K562 (cell line): ENCODE results near the gene SLAMF9. TPM values are rescaled to one million over a fixed set of nuclear protein-coding genes. Genes with fewer than 3 reads are reported as not detected.

ENCODE experiments used
- ATAC-seq: fragments of 200-7000 bp; cut with Tn5 transposase; 3 replicates; pipeline ENCODE4 v1.9.1; 2020; ENCODE audit warnings: moderate library complexity
- BruUV-seq: library from RNA; stranded (reverse); fragments of 400-500 nt; replicated peaks from 2 replicates; lab custom pipeline; 2021; lab: Mats Ljungman, UMichigan
- CTCF ChIA-PET: fragments of 300-600 bp; formaldehyde crosslinking; extraction: SDS; loops from one replicate; lab custom pipeline; 2021; ENCODE audit warnings: low intra/inter-chr PET ratio; lab: Yijun Ruan, JAX
- POLR2A ChIA-PET: fragments of 300-600, 350-650 bp; sonication (Branson Sonifier 250); formaldehyde crosslinking; extraction: SDS; loops from one replicate; lab custom pipeline; 2021; ENCODE audit warnings: antibody characterized with exemption, inconsistent platforms; lab: Yijun Ruan, JAX
- DNase-seq, 4 experiments: peaks; one replicate each; pipeline versions ENCODE4 v3.0.0 to v3.0.0-alpha.2; 2011 to 2018; ENCODE audit warnings: low spot score in 3 of 4, mixed read lengths in 3 of 4; ENCODE audit errors: extremely low read depth in 1 of 4
- FAIRE-seq: peaks from 2 replicates; lab custom pipeline; 2011; peaks lifted over from hg19 to GRCh38; lab: Jason Lieb, UNC
- H2AFZ ChIP-seq: 2 replicates; pipeline ENCODE4 v1.6.0; 2011; ENCODE audit warnings: low read depth, low read length, control low read depth, inconsistent platforms
- H3K27ac ChIP-seq: fragments of 200-600 bp; 3 replicates; pipeline ENCODE4 v1.8.0; 2011; ENCODE audit warnings: low read depth, mild to moderate bottlenecking, control low read depth, inconsistent platforms, low read length, moderate library complexity, mixed read lengths; ENCODE audit errors: extremely low read depth
- H3K27me3 ChIP-seq, 2 experiments: fragments of 300-600 bp in 1 of 2; 2 replicates in 1 of 2; 3 replicates in 1 of 2; pipeline versions ENCODE4 v1.6.0 to v1.8.0; 2011; ENCODE audit warnings: inconsistent platforms in 2 of 2, low read length in 2 of 2, mild to moderate bottlenecking in 1 of 2, mixed read lengths in 1 of 2, moderate library complexity in 1 of 2; ENCODE audit not compliant: control insufficient read depth in 2 of 2, insufficient read depth in 2 of 2
- H3K36me3 ChIP-seq: fragments of 300-600 bp; 3 replicates; pipeline ENCODE4 v1.8.0; 2011; ENCODE audit warnings: mild to moderate bottlenecking, low read length, inconsistent platforms; ENCODE audit not compliant: control insufficient read depth, insufficient read depth
- H3K4me1 ChIP-seq, 2 experiments: fragments of 200-600 bp in 1 of 2; replicated peaks in 1 of 2; 2 replicates in 1 of 2; 3 replicates in 1 of 2; pipeline versions ENCODE4 v1.5.1 to v1.8.0; 2011; ENCODE audit warnings: inconsistent platforms in 2 of 2, low read length in 2 of 2, mild to moderate bottlenecking in 1 of 2, mixed read lengths in 1 of 2, moderate library complexity in 1 of 2; ENCODE audit not compliant: control insufficient read depth in 2 of 2, insufficient read depth in 2 of 2
- H3K4me2 ChIP-seq: 2 replicates; pipeline ENCODE4 v1.6.1; 2011; ENCODE audit warnings: low read length, control low read depth, inconsistent platforms, mixed read lengths; ENCODE audit not compliant: insufficient read depth
- H3K4me3 ChIP-seq: fragments of 200-600 bp; sonication (generic), shearing (Covaris generic); 2 replicates; pipeline ENCODE4 v1.5.1; 2016; ENCODE audit warnings: control low read depth, inconsistent platforms
- H3K79me2 ChIP-seq: fragments of 200-600 bp; 3 replicates; pipeline ENCODE4 v1.8.0; 2011; ENCODE audit warnings: low read length, inconsistent platforms; ENCODE audit not compliant: control insufficient read depth, insufficient read depth
- H3K9ac ChIP-seq, 2 experiments: 2 replicates each; pipeline versions ENCODE4 v1.6.0 to v1.6.1; 2011; ENCODE audit warnings: low read depth in 2 of 2, low read length in 2 of 2, control low read depth in 1 of 2, inconsistent platforms in 1 of 2, mild to moderate bottlenecking in 1 of 2, mixed read lengths in 1 of 2; ENCODE audit not compliant: insufficient read depth in 1 of 2
- H3K9me1 ChIP-seq: one replicate; pipeline ENCODE4 v1.6.0; 2011; ENCODE audit warnings: inconsistent platforms, mild to moderate bottlenecking, low read length, moderate library complexity; ENCODE audit not compliant: control insufficient read depth, insufficient read depth
- H3K9me3 ChIP-seq: replicated peaks from 2 replicates; pipeline ENCODE4 v1.5.1; 2011; ENCODE audit warnings: low read depth, low read length, inconsistent platforms; ENCODE audit not compliant: control insufficient read depth, insufficient read depth
- H4K20me1 ChIP-seq: replicated peaks from 2 replicates; pipeline ENCODE4 v1.6.1; 2011; ENCODE audit warnings: low read length, inconsistent platforms, mixed read lengths; ENCODE audit not compliant: control insufficient read depth, insufficient read depth
- BHLHE40 ChIP-seq: IDR thresholded peaks from 2 replicates; pipeline ENCODE4 v1.6.1; 2011; ENCODE audit warnings: low read length, improper control_type of control experiment
- CBFA2T2 ChIP-seq: fragments of 450-650 bp; conservative IDR thresholded peaks from 2 replicates; pipeline ENCODE4 v1.6.1; 2017; ENCODE audit warnings: mild to moderate bottlenecking
- CHCHD3 ChIP-seq: fragments of 250-450 bp; sonication (Bioruptor Pico); IDR thresholded peaks from 2 replicates; pipeline ENCODE4 v2.1.2; 2022; ENCODE audit warnings: mild to moderate bottlenecking
- HDAC2 ChIP-seq: fragments of 450-650 bp; IDR thresholded peaks from 2 replicates; pipeline ENCODE4 v1.6.1; 2016; ENCODE audit warnings: mild to moderate bottlenecking
- KLF16 ChIP-seq: IDR thresholded peaks from 2 replicates; pipeline ENCODE4 v1.6.1; 2016; ENCODE audit warnings: antibody characterized with exemption
- MCM2 ChIP-seq: fragments of 450-650 bp; IDR thresholded peaks from 2 replicates; pipeline ENCODE4 v1.6.1; 2017; ENCODE audit warnings: low read depth, mild to moderate bottlenecking
- MED1 ChIP-seq: sonication (generic); formaldehyde crosslinking; IDR thresholded peaks from 2 replicates; pipeline ENCODE4 v1.8.1; 2023; ENCODE audit warnings: missing genetic modification reagents, borderline replicate concordance
- YY1 ChIP-seq, 3 experiments: IDR thresholded peaks; 2 replicates each; pipeline ENCODE4 v1.6.1; 2011; ENCODE audit warnings: low read length in 2 of 3, mild to moderate bottlenecking in 2 of 3, moderate library complexity in 2 of 3, borderline replicate concordance in 1 of 3, control low read depth in 1 of 3, low read depth in 1 of 3; ENCODE audit not compliant: insufficient read depth in 3 of 3, insufficient replicate concordance in 2 of 3, control insufficient read depth in 1 of 3, insufficient read length in 1 of 3; ENCODE audit errors: extremely low read depth in 1 of 3
- WGBS: fragments of 100-300 bp; shearing (Covaris generic); methylation state at CpG from one replicate; pipeline ENCODE4 v1.1.6; 2016; ENCODE audit warnings: low coverage, mixed read lengths; ENCODE audit not compliant: insufficient coverage; ENCODE audit errors: missing lambda C conversion rate; 5-methylcytosine and 5-hydroxymethylcytosine counted together
- in situ Hi-C: fragments of 300-500 bp; cut with MboI; formaldehyde crosslinking; loops from 4 replicates; pipeline ENCODE4 v1.15.0; 2018; ENCODE audit warnings: inconsistent platforms, mixed read lengths
- intact Hi-C: fragments of 100-400 bp; cut with micrococcal nuclease; formaldehyde crosslinking; loops from 2 replicates; pipeline ENCODE4 v1.14.2; 2022
- polyA plus RNA-seq, 8 experiments: library from polyadenylated mRNA; depleted of rRNA in 4 of 8; stranded (reverse) in 5 of 8; unstranded in 3 of 8; fragments of >200 nt; fragmentation: Nextera tagmentation in 2 of 8; fragmentation: Illumina TruSeq in 1 of 8; extraction: Ambion mirVana in 2 of 8; extraction: Trizol in 1 of 8; gene quantifications; 2 replicates each; pipeline versions ENCODE4 v1.2.1 to v1.2.3, GENCODE V29; 2011 to 2014; ENCODE audit warnings: inconsistent platforms in 1 of 8, missing spikeins in 1 of 8
- total RNA-seq, 7 experiments: library from RNA; depleted of rRNA in 6 of 7; stranded (reverse); fragments of >200 nt in 6 of 7; fragmentation: Illumina TruSeq in 2 of 7; extraction: Trizol in 2 of 7; gene quantifications; 2 replicates each; pipeline versions ENCODE4 v1.2.1 to v1.2.3, GENCODE V29; 2011 to 2021; ENCODE audit warnings: low replicate concordance in 1 of 7
- TF ChIP-seq, protein P1 (sequence below): fragments of 450-650 bp; conservative IDR thresholded peaks from 2 replicates; pipeline ENCODE4 v1.6.1; 2016; ENCODE audit warnings: missing genetic modification characterization, low read depth, mild to moderate bottlenecking, control low read depth, missing compliant biosample characterization
- TF ChIP-seq, protein P2 (sequence below): sonication (generic); formaldehyde crosslinking; IDR thresholded peaks from 2 replicates; pipeline ENCODE4 v1.9.0; 2022; ENCODE audit warnings: mild to moderate bottlenecking, missing genetic modification reagents

SLAMF9 gene
- total and polyA plus RNA-seq, 9 of the 15 experiments (the other 6 are each of a cell fraction or from before 2014, with no cell fraction given): 0.13 to 0.21 TPM; not detected in 7

DNA sequence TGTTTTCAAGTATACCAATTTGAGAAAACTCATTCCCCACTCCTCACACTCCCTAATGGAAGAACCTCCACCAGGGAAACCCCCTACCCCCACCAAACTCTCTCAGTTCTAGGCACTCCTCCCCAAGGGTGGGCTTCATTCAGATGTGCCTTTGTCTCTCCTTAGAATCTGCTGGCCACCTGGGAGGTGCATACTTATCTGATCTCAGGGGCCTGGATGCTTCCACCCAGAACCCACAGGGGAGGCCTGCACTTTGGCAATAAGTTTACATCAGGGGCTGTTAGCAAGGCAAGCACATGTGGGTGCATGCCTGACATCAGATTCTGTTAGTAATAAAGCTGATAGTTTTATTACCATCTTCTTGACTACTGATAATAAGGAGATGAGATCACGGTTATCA, 32.5 kb upstream of the SLAMF9 start:
- POLR2A ChIA-PET: interaction anchor here (0.6 to 1.3 kb wide), 2 partner anchors 21 to 375 kb away, joined by 3 read pairs; no protein-coding TSS in a partner anchor

More for the DNA sequence above, 32.5 kb upstream of the SLAMF9 start:
- no peak overlapping the region for H3K4me2 ChIP-seq
- ATAC-seq (no peak), DNase-seq (no peak), FAIRE-seq (no peak)
- TF ChIP-seq MED1 (CRISPR knock-in tag): no peak
- TF ChIP-seq, protein P1, sequence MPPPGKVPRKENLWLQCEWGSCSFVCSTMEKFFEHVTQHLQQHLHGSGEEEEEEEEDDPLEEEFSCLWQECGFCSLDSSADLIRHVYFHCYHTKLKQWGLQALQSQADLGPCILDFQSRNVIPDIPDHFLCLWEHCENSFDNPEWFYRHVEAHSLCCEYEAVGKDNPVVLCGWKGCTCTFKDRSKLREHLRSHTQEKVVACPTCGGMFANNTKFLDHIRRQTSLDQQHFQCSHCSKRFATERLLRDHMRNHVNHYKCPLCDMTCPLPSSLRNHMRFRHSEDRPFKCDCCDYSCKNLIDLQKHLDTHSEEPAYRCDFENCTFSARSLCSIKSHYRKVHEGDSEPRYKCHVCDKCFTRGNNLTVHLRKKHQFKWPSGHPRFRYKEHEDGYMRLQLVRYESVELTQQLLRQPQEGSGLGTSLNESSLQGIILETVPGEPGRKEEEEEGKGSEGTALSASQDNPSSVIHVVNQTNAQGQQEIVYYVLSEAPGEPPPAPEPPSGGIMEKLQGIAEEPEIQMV (tag): no peak
- TF ChIP-seq CHCHD3: no peak
- TF ChIP-seq HDAC2: no peak
- TF ChIP-seq MCM2: no peak
- TF ChIP-seq YY1 (IDR thresholded peaks at IDR 0.05; ENCODE audit: borderline replicate concordance in 1 of 3, control insufficient read depth in 1 of 3, extremely low read depth in 1 of 3, insufficient read depth in 3 of 3, insufficient read length in 1 of 3, insufficient replicate concordance in 2 of 3, low read depth in 1 of 3, low read length in 2 of 3): no peak
- TF ChIP-seq CBFA2T2: no peak
- TF ChIP-seq BHLHE40: no peak
- TF ChIP-seq KLF16: no peak
- TF ChIP-seq, protein P2, sequence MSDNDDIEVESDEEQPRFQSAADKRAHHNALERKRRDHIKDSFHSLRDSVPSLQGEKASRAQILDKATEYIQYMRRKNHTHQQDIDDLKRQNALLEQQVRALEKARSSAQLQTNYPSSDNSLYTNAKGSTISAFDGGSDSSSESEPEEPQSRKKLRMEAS (CRISPR knock-in tag): no peak
- no peaks in the 10 kb centered on the region for H3K4me1 ChIP-seq
- WGBS: 0% methylated on average over 1 of the region's 1 CpG
- peaks cover 8 to 24% of the 10 kb centered on the region in 2 experiments; a peak in 3 of 5 replicates for H3K27me3 ChIP-seq
- no peak overlapping the region for H2AFZ ChIP-seq
- intact Hi-C loops (no loop called here), in situ Hi-C loops (loop anchor here (25.0 kb wide), 1 partner anchor 799 kb away; no protein-coding TSS in a partner anchor)
- CTCF ChIA-PET: no interaction called here
- H4K20me1 ChIP-seq: no peaks in the 10 kb centered on the region
- no peaks in the 10 kb centered on the region for H3K36me3 ChIP-seq
- no peak overlapping the region for H3K27ac ChIP-seq
- no peaks in the 10 kb centered on the region for H3K9me1 ChIP-seq
- H3K79me2 ChIP-seq: no peaks in the 10 kb centered on the region
- no TSS peak for BruUV-seq
- no peak overlapping the region for H3K4me3 ChIP-seq
- no peak overlapping the region for H3K9ac ChIP-seq
- no peaks in the 10 kb centered on the region for H3K9me3 ChIP-seq
